HepG2 (cell line): ENCODE data around the gene RAPGEF5. TPM values are rescaled to one million over a fixed set of nuclear protein-coding genes. Genes with fewer than 3 reads are reported as not detected.

ENCODE experiments used
- ATAC-seq: fragments of 200-7000 bp; cut with Tn5 transposase; 3 replicates; pipeline ENCODE4 v1.9.1; 2020; ENCODE audit warnings: mild to moderate bottlenecking, moderate library complexity
- BruUV-seq: library from RNA; stranded (reverse); fragments of 400-500 nt; replicated peaks from 2 replicates; lab custom pipeline; 2021; lab: Mats Ljungman, UMichigan
- CTCF ChIA-PET: fragments of 300-600 bp; formaldehyde crosslinking; extraction: SDS; loops from one replicate; lab custom pipeline; 2021; ENCODE audit warnings: low total read pairs, inconsistent platforms, low intra/inter-chr PET ratio; lab: Yijun Ruan, JAX
- POLR2A ChIA-PET: fragments of 350-600 bp; sonication (Branson Sonifier 250); formaldehyde crosslinking; loops from one replicate; lab custom pipeline; 2020; ENCODE audit warnings: antibody characterized with exemption, inconsistent platforms; lab: Yijun Ruan, JAX
- DNase-seq: peaks from one replicate; pipeline ENCODE4 v3.0.0-alpha.2; 2015; ENCODE audit warnings: low spot score
- FAIRE-seq: peaks from 3 replicates; lab custom pipeline; 2011; peaks lifted over from hg19 to GRCh38; lab: Jason Lieb, UNC
- H2AFZ ChIP-seq: one replicate; pipeline ENCODE4 v1.6.1; 2011; ENCODE audit warnings: low read length, inconsistent platforms
- H3K27ac ChIP-seq: fragments of 300-600 bp; 3 replicates; pipeline ENCODE4 v1.8.0; 2011; ENCODE audit warnings: mixed run types, mild to moderate bottlenecking, mixed read lengths, low read length, inconsistent platforms; ENCODE audit not compliant: insufficient read depth; ENCODE audit errors: extremely low read length
- H3K27me3 ChIP-seq, 2 experiments: fragments of 200-600 bp in 1 of 2; 2 replicates in 1 of 2; 3 replicates in 1 of 2; pipeline versions ENCODE4 v1.6.0 to v1.8.0; 2011; ENCODE audit warnings: low read length in 2 of 2, mild to moderate bottlenecking in 2 of 2, moderate library complexity in 2 of 2, inconsistent platforms in 1 of 2; ENCODE audit not compliant: insufficient read depth in 2 of 2, control insufficient read depth in 1 of 2
- H3K36me3 ChIP-seq, 2 experiments: fragments of 200-600 bp in 1 of 2; replicated peaks in 1 of 2; 2 replicates in 1 of 2; 3 replicates in 1 of 2; pipeline versions ENCODE4 v1.5.1 to v1.8.0; 2011; ENCODE audit warnings: low read length in 2 of 2, inconsistent platforms in 1 of 2; ENCODE audit not compliant: insufficient read depth in 2 of 2, control insufficient read depth in 1 of 2
- H3K4me1 ChIP-seq: 2 replicates; pipeline ENCODE4 v1.5.1; 2012; ENCODE audit warnings: low read length, inconsistent platforms; ENCODE audit not compliant: insufficient read depth
- H3K4me2 ChIP-seq: 2 replicates; pipeline ENCODE4 v1.6.0; 2011; ENCODE audit warnings: low read depth, low read length, inconsistent platforms
- H3K4me3 ChIP-seq, 3 experiments: fragments of 200-600 bp in 1 of 3; sonication (generic), shearing (Covaris generic) in 1 of 3; replicated peaks in 1 of 3; 2 replicates each; pipeline ENCODE4 v1.5.1; 2011 to 2016; ENCODE audit warnings: low read length in 3 of 3, inconsistent platforms in 2 of 3, low read depth in 2 of 3, mild to moderate bottlenecking in 2 of 3, control low read depth in 1 of 3, mixed read lengths in 1 of 3; ENCODE audit not compliant: insufficient read depth in 1 of 3
- H3K79me2 ChIP-seq: one replicate; pipeline ENCODE4 v1.6.1; 2011; ENCODE audit warnings: low read length, inconsistent platforms; ENCODE audit not compliant: insufficient read depth
- H3K9ac ChIP-seq: 2 replicates; pipeline ENCODE4 v1.6.0; 2011; ENCODE audit warnings: mild to moderate bottlenecking, low read depth, low read length, inconsistent platforms; ENCODE audit not compliant: insufficient read depth
- H3K9me3 ChIP-seq: 2 replicates; pipeline ENCODE4 v1.5.1; 2012; ENCODE audit warnings: mild to moderate bottlenecking, low read length
- H4K20me1 ChIP-seq: 2 replicates; pipeline ENCODE4 v1.6.0; 2011; ENCODE audit warnings: inconsistent platforms, mild to moderate bottlenecking, low read length, moderate library complexity; ENCODE audit not compliant: insufficient read depth
- BRD4 ChIP-seq: sonication (generic); formaldehyde crosslinking; IDR thresholded peaks from 2 replicates; pipeline ENCODE4 v1.4.0; 2020; ENCODE audit warnings: missing genetic modification reagents
- HOXA5 ChIP-seq: sonication (generic); formaldehyde crosslinking; IDR thresholded peaks from 2 replicates; pipeline ENCODE4 v1.4.0; 2020; ENCODE audit warnings: missing genetic modification reagents
- KDM1A ChIP-seq: IDR thresholded peaks from 2 replicates; pipeline ENCODE4 v1.6.1; 2016; ENCODE audit warnings: missing compliant biosample characterization
- KDM5A ChIP-seq: fragments of 200-600 bp; sonication (generic); IDR thresholded peaks from 2 replicates; pipeline ENCODE4 v1.7.0; 2018; ENCODE audit warnings: antibody characterized with exemption, mild to moderate bottlenecking, low read length, borderline replicate concordance
- PCBP2 ChIP-seq: fragments of 200-400 bp; formaldehyde crosslinking; optimal IDR thresholded peaks from 2 replicates; pipeline ENCODE3; 2018; ENCODE audit warnings: low read length, low read depth; ENCODE audit not compliant: poor library complexity, severe bottlenecking
- PRMT3 ChIP-seq: sonication (generic); formaldehyde crosslinking; IDR thresholded peaks from 2 replicates; pipeline ENCODE4 v1.8.1; 2022; ENCODE audit warnings: low read depth, mild to moderate bottlenecking, moderate library complexity, missing genetic modification reagents, borderline replicate concordance
- REPIN1 ChIP-seq: sonication (generic); formaldehyde crosslinking; IDR thresholded peaks from 2 replicates; pipeline ENCODE4 v1.8.0; 2022; ENCODE audit warnings: missing genetic modification reagents, low read depth, mild to moderate bottlenecking, borderline replicate concordance
- SP1 ChIP-seq, 2 experiments: fragments of 450-650 bp in 1 of 2; sonication (generic) in 1 of 2; formaldehyde crosslinking in 1 of 2; IDR thresholded peaks; 2 replicates each; pipeline versions ENCODE4 v1.4.0 to v1.6.1; 2016 to 2020; ENCODE audit warnings: missing genetic modification reagents in 1 of 2
- TMF1 ChIP-seq: sonication (generic); formaldehyde crosslinking; IDR thresholded peaks from 2 replicates; pipeline ENCODE4 v1.8.1; 2022; ENCODE audit warnings: low read depth, missing genetic modification reagents
- ZNF138 ChIP-seq: sonication (generic); formaldehyde crosslinking; IDR thresholded peaks from 2 replicates; pipeline ENCODE4 v1.5.0; 2020; ENCODE audit warnings: mild to moderate bottlenecking, low read depth, missing genetic modification reagents
- ZNF572 ChIP-seq: sonication (generic); formaldehyde crosslinking; IDR thresholded peaks from 2 replicates; pipeline ENCODE4 v1.5.1; 2020; ENCODE audit warnings: mild to moderate bottlenecking, missing genetic modification reagents
- WGBS: methylation state at CpG from one replicate; pipeline ENCODE4 v1.1.6; 2017; ENCODE audit warnings: low lambda C conversion rate; 5-methylcytosine and 5-hydroxymethylcytosine counted together
- in situ Hi-C: cut with HindIII; loops from 2 replicates; pipeline ENCODE4 v1.10.0; 2017; ENCODE audit warnings: low pct_unique_long_range_greater_than_20kb; ENCODE audit not compliant: extremely low pct_ligation_motif_present
- intact Hi-C: fragments of 100-400 bp; cut with micrococcal nuclease; formaldehyde crosslinking; loops from one replicate; pipeline ENCODE4 v1.10.0; 2022; ENCODE audit not compliant: unreplicated experiment
- polyA plus RNA-seq, 8 experiments: library from polyadenylated mRNA; depleted of rRNA in 3 of 8; stranded (reverse) in 7 of 8; unstranded in 1 of 8; fragments of >200 nt; fragmentation: Illumina TruSeq in 4 of 8; extraction: Trizol in 4 of 8; gene quantifications; 2 replicates each; pipeline versions ENCODE4 v1.2.1 to v1.2.3, GENCODE V29; 2011 to 2016; ENCODE audit warnings: low read depth in 4 of 8, missing spikeins in 1 of 8, mixed read lengths in 1 of 8; ENCODE audit not compliant: insufficient read depth in 1 of 8
- total RNA-seq, 5 experiments: library from RNA; depleted of rRNA; stranded (reverse); fragments of >200 nt; fragmentation: Illumina TruSeq; extraction: Trizol; gene quantifications; 2 replicates each; pipeline ENCODE4 v1.2.3, GENCODE V29; 2016; ENCODE audit warnings: low read depth in 1 of 5

RAPGEF5 gene
- total and polyA plus RNA-seq, 2 of the 13 experiments (the other 11 are each of a cell fraction or from before 2014, with no cell fraction given) = 17.1 to 23.4 TPM

- TF ChIP-seq SP1 (IDR thresholded peaks at IDR 0.05) = no peak
- no peak for TF ChIP-seq SP1 (CRISPR knock-in tag; IDR thresholded peaks at IDR 0.05)
Observed at GRCh38 chr7:22278660-22279059, 78.3 kb downstream of the RAPGEF5 start (continued).

GRCh38 chr7:22277375-22277774 lies 79.6 kb downstream of the RAPGEF5 start:
- FAIRE-seq = no peak
- H3K27ac ChIP-seq = no peak overlapping the region
- H3K79me2 ChIP-seq = no peaks in the 10 kb centered on the region
- intact Hi-C loops (no loop called here), in situ Hi-C loops (no loop called here)
- TF ChIP-seq PRMT3 (CRISPR knock-in tag) (no peak), ZNF138 (CRISPR knock-in tag) (no peak), HOXA5 (CRISPR knock-in tag) (no peak), KDM5A (no peak), TMF1 (CRISPR knock-in tag) (no peak), KDM1A (CRISPR knock-in tag) (no peak), ZNF572 (CRISPR knock-in tag) (no peak), BRD4 (CRISPR knock-in tag) (no peak), REPIN1 (CRISPR knock-in tag) (no peak), PCBP2 (no peak)
- H3K27me3 ChIP-seq = no peaks in the 10 kb centered on the region
- 98% methylated on average over 4 of the region's 4 CpGs for WGBS
- peaks cover 5 to 20% of the 10 kb centered on the region in 2 experiments; a peak in 4 of 5 replicates for H3K36me3 ChIP-seq
- H3K4me1 ChIP-seq = no peaks in the 10 kb centered on the region
- no peak overlapping the region for H3K4me2 ChIP-seq
- ChIA-PET POLR2A (no interaction called here), CTCF (no interaction called here)
- no TSS peak for BruUV-seq
- peaks cover 8% of the 10 kb centered on the region for H4K20me1 ChIP-seq
- H2AFZ ChIP-seq = no peak overlapping the region
- H3K9me3 ChIP-seq = no peaks in the 10 kb centered on the region
- no peak overlapping the region for H3K4me3 ChIP-seq
- no peak for DNase-seq
- no peak overlapping the region for H3K9ac ChIP-seq
- peak; percentile 61; the same call in 2 of the 3 replicates for ATAC-seq
